Ectodermal cell (in vitro differentiated cells): ENCODE results near the gene ENAH.

ENCODE experiments used
- H3K27ac ChIP-seq: 2 replicates; pipeline ENCODE4 v1.7.0; 2013; ENCODE audit warnings: mild to moderate bottlenecking, low read depth, low read length; ENCODE audit not compliant: insufficient read depth, poor library complexity, severe bottlenecking
- H3K27me3 ChIP-seq: 2 replicates; pipeline ENCODE4 v1.7.0; 2013; ENCODE audit warnings: mild to moderate bottlenecking, low read length; ENCODE audit not compliant: insufficient read depth, control insufficient read depth, poor library complexity, severe bottlenecking
- H3K36me3 ChIP-seq: one replicate; pipeline ENCODE4 v1.7.0; 2013; ENCODE audit warnings: low read length; ENCODE audit not compliant: control insufficient read depth, insufficient read depth
- H3K4me1 ChIP-seq: one replicate; pipeline ENCODE4 v1.7.0; 2013; ENCODE audit warnings: low read length; ENCODE audit not compliant: control insufficient read depth, insufficient read depth
- H3K4me3 ChIP-seq: 2 replicates; pipeline ENCODE4 v1.7.0; 2013; ENCODE audit warnings: low read depth, low read length, control low read depth; ENCODE audit not compliant: insufficient read depth
- H3K9me3 ChIP-seq: 2 replicates; pipeline ENCODE4 v1.7.0; 2013; ENCODE audit warnings: mild to moderate bottlenecking, low read length, moderate library complexity; ENCODE audit not compliant: control insufficient read depth
- WGBS, 2 experiments: methylation state at CpG; one replicate each; pipeline ENCODE4 v1.1.7; 2013; ENCODE audit warnings: missing lambda C conversion rate in 2 of 2; 5-methylcytosine and 5-hydroxymethylcytosine counted together

The ENAH gene

DNA sequence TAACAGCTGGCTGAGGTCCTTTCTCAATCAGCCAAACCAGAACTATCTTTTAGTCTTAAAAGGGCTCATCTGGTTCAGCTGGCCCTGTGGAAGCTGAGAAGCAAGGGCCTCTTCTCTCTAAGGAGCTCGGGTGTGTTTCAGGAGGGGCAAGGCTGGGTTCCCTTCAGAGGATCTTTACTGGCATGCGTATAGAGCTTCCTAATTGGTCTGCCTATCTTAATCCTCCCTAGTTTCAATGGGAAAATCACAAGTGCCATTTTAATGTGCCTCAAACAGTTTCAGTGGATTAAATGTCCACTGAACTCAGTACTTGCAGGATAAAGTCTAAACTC is 143.6 kb downstream of the ENAH start:
- peaks cover 11% of the 10 kb centered on the region for H3K4me1 ChIP-seq
- H3K36me3 ChIP-seq, result peaks cover 24% of the 10 kb centered on the region
- no peaks in the 10 kb centered on the region for H3K27me3 ChIP-seq
- H3K27ac ChIP-seq, result peak overlapping the region; percentile 2
- no peaks in the 10 kb centered on the region for H3K9me3 ChIP-seq
- WGBS, 2 experiments, result 68 to 75% methylated on average over 2 of the region's 2 CpGs
- H3K4me3 ChIP-seq, result no peak overlapping the region

DNA sequence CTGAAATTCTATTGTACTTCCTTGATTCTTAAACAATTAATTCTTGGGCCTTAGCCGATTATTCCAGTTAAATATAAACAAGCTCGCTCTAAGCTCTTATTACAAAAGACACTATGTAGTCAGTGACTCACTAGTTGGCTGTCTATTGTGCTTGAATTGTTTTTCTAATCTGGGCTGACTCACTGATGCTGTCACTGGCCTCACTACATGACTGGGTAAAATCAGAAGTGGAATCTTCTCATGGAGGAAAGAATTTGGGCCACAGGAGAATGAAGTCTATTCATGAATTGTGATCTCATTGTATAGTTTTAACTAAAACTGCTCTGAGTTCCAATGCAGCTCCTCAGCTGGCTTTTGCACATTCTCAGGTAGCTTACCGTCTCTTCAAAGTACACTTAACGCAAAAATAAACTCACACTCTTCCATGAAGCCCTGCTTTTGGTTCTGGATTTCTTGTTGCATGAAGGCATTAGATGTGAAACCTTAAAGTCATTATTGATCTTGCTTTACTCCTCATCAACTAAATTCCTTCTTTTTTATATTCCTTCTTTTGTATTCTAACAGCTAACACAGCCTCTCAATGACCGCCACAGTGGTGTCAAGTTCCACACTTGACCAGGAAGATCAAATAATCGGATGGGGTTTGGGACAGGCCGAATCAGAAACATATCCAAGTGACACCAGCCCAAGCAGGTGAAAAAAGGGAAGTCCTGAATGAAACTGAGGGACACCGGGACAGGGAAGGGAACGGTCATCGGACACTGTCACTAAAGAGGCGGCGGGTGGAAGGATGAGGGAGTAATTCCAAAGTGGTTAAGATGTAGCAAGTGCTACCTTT is 144.2 kb downstream of the ENAH start:
- peaks cover 24% of the 10 kb centered on the region for H3K36me3 ChIP-seq
- H3K4me1 ChIP-seq, result peaks cover 11% of the 10 kb centered on the region
- no peaks in the 10 kb centered on the region for H3K9me3 ChIP-seq
- 83 to 86% methylated on average over 10 to 11 of the region's 12 CpGs for WGBS, 2 experiments
- H3K4me3 ChIP-seq, result no peak overlapping the region
- peak overlapping the region; percentile 2 for H3K27ac ChIP-seq
- no peaks in the 10 kb centered on the region for H3K27me3 ChIP-seq

DNA sequence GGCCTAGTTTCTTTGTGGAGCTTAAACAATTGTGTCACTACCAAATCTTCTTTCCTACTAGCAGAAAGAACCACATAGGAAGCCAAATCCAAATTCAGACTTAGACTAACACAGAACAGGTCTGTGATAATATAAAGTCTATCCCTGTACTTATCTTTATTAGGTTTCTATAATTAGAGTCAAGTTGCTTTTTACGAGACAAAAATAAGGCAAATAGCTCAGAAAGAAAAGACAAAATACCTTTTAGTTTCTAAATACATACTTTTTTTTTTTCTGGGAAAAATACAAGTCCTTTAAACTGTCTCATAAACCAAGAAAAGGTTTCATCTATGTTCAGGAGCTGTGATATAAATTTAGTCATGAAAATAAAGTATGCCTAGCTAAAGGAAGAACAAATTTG is 146.2 kb downstream of the ENAH start:
- Histone ChIP-seq H3K27me3 (no peaks in the 10 kb centered on the region), H3K36me3 (peaks cover 15% of the 10 kb centered on the region), H3K4me3 (no peak overlapping the region), H3K27ac (no peak overlapping the region), H3K9me3 (no peaks in the 10 kb centered on the region), H3K4me1 (peaks cover 11% of the 10 kb centered on the region)
- no CpG with 5 or more reads among the region's 1 CpG for WGBS, 2 experiments

DNA sequence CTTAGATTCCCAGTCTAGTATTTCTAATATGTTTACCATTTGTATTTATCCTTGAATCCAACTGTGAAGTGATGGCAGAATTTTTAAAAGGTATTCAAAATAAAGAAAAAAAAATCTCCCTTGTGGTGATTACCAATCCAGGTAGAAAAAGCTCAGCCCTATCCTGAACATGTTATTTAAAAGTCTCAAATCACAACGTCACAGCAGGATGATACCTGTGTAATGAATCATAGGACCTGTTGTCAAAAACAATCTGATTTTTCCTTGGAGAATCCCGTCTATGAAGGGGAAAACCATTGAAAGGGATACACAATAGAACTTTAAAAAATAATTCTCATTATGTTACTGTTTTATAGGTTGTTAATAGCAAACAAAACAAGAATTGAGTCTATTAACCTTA is 148.1 kb downstream of the ENAH start:
- peaks cover 11% of the 10 kb centered on the region for H3K4me1 ChIP-seq
- WGBS, 2 experiments, result 98 to 100% methylated on average over 1 to 2 of the region's 2 CpGs
- no peaks in the 10 kb centered on the region for H3K9me3 ChIP-seq
- no peak overlapping the region for H3K4me3 ChIP-seq
- no peaks in the 10 kb centered on the region for H3K27me3 ChIP-seq
- H3K27ac ChIP-seq, result no peak overlapping the region
- peaks cover 8% of the 10 kb centered on the region for H3K36me3 ChIP-seq

DNA sequence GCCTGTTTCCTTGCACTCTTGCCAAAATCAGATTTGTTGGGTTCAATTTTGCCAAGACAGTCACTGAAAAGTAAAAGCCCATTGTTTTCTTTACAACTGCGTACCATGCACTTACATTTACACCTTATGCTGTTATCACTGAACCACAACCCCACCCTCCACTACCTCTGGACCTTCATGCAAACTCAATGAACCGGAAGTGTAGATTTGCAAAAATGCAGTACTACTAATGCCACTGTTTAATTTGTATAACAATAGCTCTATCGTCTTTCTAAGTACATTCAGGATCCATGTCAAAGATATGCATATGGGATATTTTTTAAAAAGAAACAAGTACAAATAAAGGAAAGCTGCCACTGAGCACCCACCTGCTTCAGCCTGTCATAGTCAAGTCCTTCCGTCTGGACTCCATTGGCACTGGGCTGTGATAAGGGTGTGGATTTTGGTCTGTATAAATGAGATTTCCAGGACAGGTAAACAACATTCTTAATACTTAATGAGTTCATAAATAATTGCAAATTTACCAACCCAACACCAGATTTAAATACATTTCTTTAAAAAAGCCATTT is 152.2 kb downstream of the ENAH start:
- Histone ChIP-seq H3K36me3 (peaks cover 12% of the 10 kb centered on the region), H3K4me3 (no peak overlapping the region), H3K27ac (no peak overlapping the region), H3K9me3 (no peaks in the 10 kb centered on the region), H3K4me1 (no peaks in the 10 kb centered on the region), H3K27me3 (no peaks in the 10 kb centered on the region)
- WGBS, 2 experiments, result 86 to 88% methylated on average over 3 to 4 of the region's 4 CpGs

DNA sequence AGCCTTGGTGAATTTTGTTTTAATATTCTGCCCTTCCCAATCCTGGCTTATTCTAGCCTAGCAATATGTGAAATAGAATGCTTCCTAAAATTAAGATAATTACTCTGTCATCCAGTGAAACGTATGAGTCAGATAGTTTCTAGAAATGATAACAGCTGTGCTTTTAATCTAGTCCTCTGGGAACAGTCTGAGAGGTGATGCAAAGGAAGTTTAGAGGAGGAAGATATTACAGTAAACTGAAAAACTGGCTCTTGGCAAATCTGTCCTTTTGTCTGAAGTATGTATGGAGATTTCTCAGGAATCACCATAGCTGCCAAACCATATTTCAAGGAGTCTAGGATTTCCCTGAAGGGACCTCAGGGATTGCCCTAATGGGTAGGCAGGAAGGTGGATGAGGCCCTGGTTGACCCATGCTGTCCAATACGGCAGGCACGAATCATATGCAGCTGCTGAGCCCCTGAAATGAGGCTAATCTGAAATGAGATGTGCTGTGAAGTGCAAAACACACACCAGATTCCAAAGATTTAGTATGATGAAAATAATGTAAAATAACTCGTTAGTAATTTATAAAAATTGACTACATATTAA is 154.3 kb downstream of the ENAH start:
- 92 to 96% methylated on average over 3 of the region's 4 CpGs for WGBS, 2 experiments
- no peak overlapping the region for H3K4me3 ChIP-seq
- H3K4me1 ChIP-seq, result no peaks in the 10 kb centered on the region
- H3K36me3 ChIP-seq, result peaks cover 12% of the 10 kb centered on the region
- no peaks in the 10 kb centered on the region for H3K27me3 ChIP-seq
- H3K27ac ChIP-seq, result no peak overlapping the region
- no peaks in the 10 kb centered on the region for H3K9me3 ChIP-seq

DNA sequence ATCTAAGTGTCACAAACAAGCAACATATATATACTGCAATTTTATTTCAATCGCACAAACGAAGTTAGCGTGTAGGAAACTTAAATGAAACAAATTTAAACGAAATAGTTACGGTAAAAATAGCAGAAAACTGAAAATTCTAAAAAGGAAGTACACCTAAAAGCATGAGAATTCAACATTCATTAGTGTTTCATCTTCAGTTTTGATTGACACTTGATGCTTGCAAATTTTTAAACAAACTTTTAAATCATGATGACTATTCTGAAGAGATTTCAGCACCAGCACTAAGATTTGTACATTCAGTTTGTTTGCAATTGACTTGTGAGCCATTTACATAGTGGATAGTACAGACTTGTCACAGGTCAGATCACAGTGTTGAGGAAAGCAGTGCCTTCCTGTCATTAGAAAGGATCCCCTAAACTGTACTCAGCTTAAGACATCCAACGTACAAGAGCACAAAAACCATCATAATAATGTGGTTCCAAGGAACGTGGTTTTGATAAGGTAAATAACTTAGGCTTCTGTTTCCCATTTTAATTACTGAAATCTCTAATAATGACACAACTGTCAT is 158.0 kb downstream of the ENAH start:
- no peak overlapping the region for H3K4me3 ChIP-seq
- H3K36me3 ChIP-seq, result peaks cover 12% of the 10 kb centered on the region
- no peaks in the 10 kb centered on the region for H3K9me3 ChIP-seq
- no peak overlapping the region for H3K27ac ChIP-seq
- WGBS, 2 experiments, result 72 to 95% methylated on average over 3 to 6 of the region's 7 CpGs
- no peaks in the 10 kb centered on the region for H3K27me3 ChIP-seq
- H3K4me1 ChIP-seq, result no peaks in the 10 kb centered on the region

DNA sequence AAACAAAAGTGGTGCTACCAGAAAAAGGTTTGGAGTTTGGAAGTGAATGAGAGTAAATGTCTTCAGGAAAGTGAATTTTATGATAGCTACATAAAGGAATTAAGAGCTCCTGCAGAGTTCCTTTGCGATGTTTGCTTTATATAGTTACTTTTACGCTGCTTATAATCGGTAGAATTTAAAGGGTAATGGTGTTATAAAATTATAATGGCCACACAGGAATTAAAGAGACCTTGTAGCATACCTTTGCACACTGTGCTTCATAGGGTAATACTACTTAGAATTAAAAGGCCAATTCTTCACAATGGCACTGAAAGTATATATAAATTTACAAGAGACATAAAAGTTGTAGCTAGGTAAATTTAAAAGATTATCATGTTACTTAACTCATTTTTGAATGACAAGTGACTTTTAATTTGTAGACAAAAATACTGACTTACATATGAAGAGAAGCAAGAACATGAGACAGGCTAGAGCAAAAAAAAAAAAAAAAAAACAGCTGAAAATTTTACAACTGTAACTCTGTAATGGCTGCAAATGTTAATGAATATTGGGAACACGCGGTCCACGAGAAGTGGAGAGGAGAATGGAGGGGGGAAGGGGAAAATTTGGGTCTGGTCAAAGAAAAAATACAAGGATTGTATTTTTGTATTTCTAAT is 159.2 kb downstream of the ENAH start:
- WGBS, 2 experiments, result 96 to 99% methylated on average over 6 of the region's 6 CpGs
- no peaks in the 10 kb centered on the region for H3K4me1 ChIP-seq
- H3K9me3 ChIP-seq, result no peaks in the 10 kb centered on the region
- no peak overlapping the region for H3K27ac ChIP-seq
- H3K27me3 ChIP-seq, result no peaks in the 10 kb centered on the region
- H3K4me3 ChIP-seq, result no peak overlapping the region
- H3K36me3 ChIP-seq, result peaks cover 12% of the 10 kb centered on the region

DNA sequence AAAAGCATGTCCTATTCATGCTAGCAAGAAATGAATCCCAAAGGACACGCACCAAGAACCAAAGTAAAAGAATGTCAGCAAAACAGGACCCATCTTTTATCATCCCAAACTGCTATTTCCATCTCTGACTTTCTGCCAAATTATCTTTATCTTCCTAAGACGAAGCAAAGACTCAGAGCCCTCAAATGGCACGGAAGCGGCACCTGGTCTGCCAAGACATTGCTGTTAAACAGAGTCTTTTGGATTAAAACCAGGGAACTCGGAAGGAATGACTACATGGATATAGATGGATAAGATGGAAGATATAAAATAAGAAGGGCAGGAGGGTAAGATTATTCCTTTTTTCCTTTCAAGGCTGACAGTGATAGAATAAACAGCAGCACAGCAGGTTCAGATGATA is 164.2 kb downstream of the ENAH start:
- H3K27me3 ChIP-seq, result no peaks in the 10 kb centered on the region
- H3K36me3 ChIP-seq, result no peaks in the 10 kb centered on the region
- H3K27ac ChIP-seq, result no peak overlapping the region
- peaks cover 6% of the 10 kb centered on the region for H3K4me1 ChIP-seq
- WGBS, 2 experiments, result 93 to 95% methylated on average over 5 of the region's 5 CpGs
- H3K9me3 ChIP-seq, result no peaks in the 10 kb centered on the region
- H3K4me3 ChIP-seq, result no peak overlapping the region

DNA sequence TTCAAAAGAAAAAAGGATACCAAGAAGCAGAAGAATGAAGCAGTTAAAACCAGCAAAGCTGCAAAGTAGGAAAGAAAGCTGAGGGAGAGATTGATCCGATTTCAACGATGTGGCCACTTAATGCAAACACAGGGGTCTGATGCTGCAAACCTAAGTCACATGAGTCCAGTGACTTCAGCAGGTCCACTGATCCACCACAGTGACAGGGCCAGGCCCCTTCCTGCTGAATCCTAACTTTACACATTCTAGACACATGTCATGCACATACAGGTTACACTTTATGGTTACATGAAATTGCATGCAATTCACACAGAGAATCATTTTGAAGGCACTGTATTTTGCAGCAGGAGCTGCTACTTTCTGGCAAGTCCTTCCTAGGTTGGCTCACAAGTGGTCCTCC is 166.1 kb downstream of the ENAH start:
- Histone ChIP-seq H3K27me3 (no peaks in the 10 kb centered on the region), H3K9me3 (no peaks in the 10 kb centered on the region), H3K27ac (no peak overlapping the region), H3K4me1 (peaks cover 8% of the 10 kb centered on the region), H3K36me3 (no peaks in the 10 kb centered on the region), H3K4me3 (no peak overlapping the region)
- WGBS, 2 experiments, result 86 to 95% methylated on average over 2 of the region's 2 CpGs
